HuH-7.5 (cell line): ENCODE data around the gene DCAF7.

Experiments
- DNase-seq: peaks from one replicate; pipeline ENCODE4 v3.0.0; 2011; ENCODE audit warnings: low spot score

DCAF7 gene

GRCh38 chr17:63525190-63525946 lies 24.9 kb upstream of the DCAF7 start:
- no peak for DNase-seq

- no peak for DNase-seq
These were observed 23.4 kb upstream of the DCAF7 start for GRCh38 chr17:63526861-63527260.

GRCh38 chr17:63528183-63528582 lies 22.1 kb upstream of the DCAF7 start:
- DNase-seq: no peak

- no peak for DNase-seq
These were observed 20.3 kb upstream of the DCAF7 start for GRCh38 chr17:63529711-63530556.

- DNase-seq: no peak
These were observed 19.7 kb upstream of the DCAF7 start for GRCh38 chr17:63530557-63531021.

GRCh38 chr17:63531022-63531965 lies 19.0 kb upstream of the DCAF7 start:
- DNase-seq: no peak

GRCh38 chr17:63533433-63534077 lies 16.7 kb upstream of the DCAF7 start:
- DNase-seq: no peak

GRCh38 chr17:63534078-63534570 lies 16.2 kb upstream of the DCAF7 start:
- DNase-seq: no peak

- DNase-seq: no peak
These were observed 15.3 kb upstream of the DCAF7 start for GRCh38 chr17:63534816-63535455.

GRCh38 chr17:63535640-63536039 lies 14.6 kb upstream of the DCAF7 start:
- no peak for DNase-seq

GRCh38 chr17:63537001-63537400 lies 13.3 kb upstream of the DCAF7 start:
- DNase-seq: no peak

GRCh38 chr17:63537991-63538692 lies 12.1 kb upstream of the DCAF7 start:
- no peak for DNase-seq

- DNase-seq: no peak
These were observed 11.3 kb upstream of the DCAF7 start for GRCh38 chr17:63538693-63539595.

GRCh38 chr17:63540590-63540989 lies 9.7 kb upstream of the DCAF7 start:
- DNase-seq: no peak

GRCh38 chr17:63542218-63542545 lies 8.1 kb upstream of the DCAF7 start:
- no peak for DNase-seq

- DNase-seq: no peak
These were observed 7.1 kb upstream of the DCAF7 start for GRCh38 chr17:63542942-63543821.

- no peak for DNase-seq
These were observed 6.4 kb upstream of the DCAF7 start for GRCh38 chr17:63543822-63544420.
